OCI-LY3 (cell line): Measurements from ENCODE around the gene CTSL.

Source experiments
- H2AFZ ChIP-seq: fragments of 200-600, 300-600 bp; shearing (Covaris generic); 2 replicates; pipeline ENCODE4 v1.6.0; 2014; ENCODE audit warnings: antibody characterized with exemption, low read depth, low read length
- H3K27ac ChIP-seq: fragments of 200-600, 300-600 bp; sonication (generic); 2 replicates; pipeline ENCODE4 v1.5.1; 2014; ENCODE audit warnings: mild to moderate bottlenecking, low read length, moderate library complexity, mixed read lengths
- H3K27me3 ChIP-seq: fragments of 200-600, 300-600 bp; sonication (generic); 2 replicates; pipeline ENCODE4 v1.6.1; 2014; ENCODE audit warnings: low read depth, low read length, mixed read lengths
- H3K36me3 ChIP-seq: fragments of 200-600, 300-600 bp; sonication (generic); replicated peaks from 2 replicates; pipeline ENCODE3; 2014; ENCODE audit warnings: low read depth, low read length, mixed read lengths
- H3K4me1 ChIP-seq: fragments of 300-600, 200-600 bp; sonication (generic); 2 replicates; pipeline ENCODE4 v1.6.1; 2014; ENCODE audit warnings: low read length, mixed read lengths
- H3K4me2 ChIP-seq: fragments of 200-600, 300-600 bp; sonication (generic); 2 replicates; pipeline ENCODE4 v1.6.1; 2014; ENCODE audit warnings: low read length, mixed read lengths
- H3K4me3 ChIP-seq: fragments of 300-600, 200-600 bp; sonication (generic); 2 replicates; pipeline ENCODE4 v1.5.1; 2014; ENCODE audit warnings: antibody characterized with exemption, mild to moderate bottlenecking, low read length, moderate library complexity
- H3K79me2 ChIP-seq: fragments of 300-600, 200-600 bp; shearing (Covaris generic); 2 replicates; pipeline ENCODE4 v1.6.1; 2014; ENCODE audit warnings: mild to moderate bottlenecking, low read length, mixed read lengths
- H3K9ac ChIP-seq: fragments of 300-600, 200-600 bp; shearing (Covaris generic); 2 replicates; pipeline ENCODE4 v1.6.0; 2014; ENCODE audit warnings: mild to moderate bottlenecking, low read length, moderate library complexity
- H3K9me3 ChIP-seq: fragments of 200-600, 300-600 bp; shearing (Covaris generic); 2 replicates; pipeline ENCODE4 v1.6.1; 2014; ENCODE audit warnings: low read length, mixed read lengths; ENCODE audit not compliant: insufficient read depth
- H4K20me1 ChIP-seq: fragments of 200-600, 300-600 bp; sonication (generic); 2 replicates; pipeline ENCODE4 v1.6.1; 2016; ENCODE audit warnings: low read length, mixed read lengths; ENCODE audit not compliant: insufficient read depth
- EZH2phosphoT487 ChIP-seq: fragments of 200-600 bp; shearing (Covaris generic); IDR thresholded peaks from 2 replicates; pipeline ENCODE4 v1.6.1; 2018; ENCODE audit warnings: antibody characterized with exemption, mixed run types, low read depth
- TF ChIP-seq, protein P1 (sequence below): fragments of 200-600, 300-600 bp; sonication (generic); IDR thresholded peaks from 2 replicates; pipeline ENCODE4 v1.5.1; 2014; ENCODE audit warnings: antibody characterized with exemption, low read length, low read depth

Gene CTSL

DNA sequence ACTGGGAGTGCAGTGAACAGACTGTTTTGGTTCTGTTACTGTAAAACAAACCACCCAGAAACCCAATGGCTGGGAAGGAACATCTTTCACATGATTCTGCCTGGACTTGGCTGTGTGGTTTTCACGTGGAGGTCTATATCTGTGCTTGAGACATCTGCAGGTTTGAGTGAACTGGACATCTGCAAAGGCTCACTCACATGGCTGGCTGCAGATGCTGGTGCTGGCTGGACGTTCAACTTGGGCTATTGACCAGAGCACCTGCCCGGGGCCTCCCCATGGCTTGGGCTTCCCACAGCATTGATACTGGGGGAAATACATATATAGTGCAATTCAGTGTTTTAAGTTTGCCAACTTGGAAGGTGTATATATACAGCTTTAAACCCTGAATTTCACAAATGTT is 6.8 kb downstream of the CTSL start:
- no peak overlapping the region for H3K4me2 ChIP-seq
- no peak overlapping the region for H3K4me3 ChIP-seq
- TF ChIP-seq, protein P1, sequence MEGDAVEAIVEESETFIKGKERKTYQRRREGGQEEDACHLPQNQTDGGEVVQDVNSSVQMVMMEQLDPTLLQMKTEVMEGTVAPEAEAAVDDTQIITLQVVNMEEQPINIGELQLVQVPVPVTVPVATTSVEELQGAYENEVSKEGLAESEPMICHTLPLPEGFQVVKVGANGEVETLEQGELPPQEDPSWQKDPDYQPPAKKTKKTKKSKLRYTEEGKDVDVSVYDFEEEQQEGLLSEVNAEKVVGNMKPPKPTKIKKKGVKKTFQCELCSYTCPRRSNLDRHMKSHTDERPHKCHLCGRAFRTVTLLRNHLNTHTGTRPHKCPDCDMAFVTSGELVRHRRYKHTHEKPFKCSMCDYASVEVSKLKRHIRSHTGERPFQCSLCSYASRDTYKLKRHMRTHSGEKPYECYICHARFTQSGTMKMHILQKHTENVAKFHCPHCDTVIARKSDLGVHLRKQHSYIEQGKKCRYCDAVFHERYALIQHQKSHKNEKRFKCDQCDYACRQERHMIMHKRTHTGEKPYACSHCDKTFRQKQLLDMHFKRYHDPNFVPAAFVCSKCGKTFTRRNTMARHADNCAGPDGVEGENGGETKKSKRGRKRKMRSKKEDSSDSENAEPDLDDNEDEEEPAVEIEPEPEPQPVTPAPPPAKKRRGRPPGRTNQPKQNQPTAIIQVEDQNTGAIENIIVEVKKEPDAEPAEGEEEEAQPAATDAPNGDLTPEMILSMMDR, result no peak
- no peak for TF ChIP-seq EZH2phosphoT487
- H3K4me1 ChIP-seq, result no peaks in the 10 kb centered on the region
- no peaks in the 10 kb centered on the region for H3K9me3 ChIP-seq
- H3K79me2 ChIP-seq, result no peaks in the 10 kb centered on the region
- no peak overlapping the region for H3K27ac ChIP-seq
- H4K20me1 ChIP-seq, result no peaks in the 10 kb centered on the region
- H2AFZ ChIP-seq, result no peak overlapping the region
- H3K36me3 ChIP-seq, result no peaks in the 10 kb centered on the region
- no peak overlapping the region for H3K9ac ChIP-seq
- no peaks in the 10 kb centered on the region for H3K27me3 ChIP-seq

- H3K4me1 ChIP-seq, result no peaks in the 10 kb centered on the region
- no peaks in the 10 kb centered on the region for H3K27me3 ChIP-seq
- no peaks in the 10 kb centered on the region for H3K79me2 ChIP-seq
- no peak overlapping the region for H3K4me3 ChIP-seq
- no peak overlapping the region for H3K9ac ChIP-seq
- TF ChIP-seq, protein P1, result no peak
- TF ChIP-seq EZH2phosphoT487, result no peak
- no peaks in the 10 kb centered on the region for H3K9me3 ChIP-seq
- no peak overlapping the region for H3K4me2 ChIP-seq
- no peaks in the 10 kb centered on the region for H3K36me3 ChIP-seq
- H2AFZ ChIP-seq, result no peak overlapping the region
- no peak overlapping the region for H3K27ac ChIP-seq
- H4K20me1 ChIP-seq, result no peaks in the 10 kb centered on the region
Observed at GRCh38 chr9:87733273-87734052, 7.5 kb downstream of the CTSL start.

GRCh38 chr9:87734106-87734505 is 8.2 kb downstream of the CTSL start:
- Histone ChIP-seq H3K4me1 (no peaks in the 10 kb centered on the region), H3K27me3 (no peaks in the 10 kb centered on the region), H3K4me3 (no peak overlapping the region), H3K4me2 (no peak overlapping the region), H3K79me2 (no peaks in the 10 kb centered on the region), H2AFZ (no peak overlapping the region), H3K9ac (no peak overlapping the region), H3K36me3 (no peaks in the 10 kb centered on the region), H3K27ac (no peak overlapping the region), H3K9me3 (no peaks in the 10 kb centered on the region), H4K20me1 (no peaks in the 10 kb centered on the region)
- TF ChIP-seq EZH2phosphoT487, result no peak
- TF ChIP-seq, protein P1, result no peak

DNA sequence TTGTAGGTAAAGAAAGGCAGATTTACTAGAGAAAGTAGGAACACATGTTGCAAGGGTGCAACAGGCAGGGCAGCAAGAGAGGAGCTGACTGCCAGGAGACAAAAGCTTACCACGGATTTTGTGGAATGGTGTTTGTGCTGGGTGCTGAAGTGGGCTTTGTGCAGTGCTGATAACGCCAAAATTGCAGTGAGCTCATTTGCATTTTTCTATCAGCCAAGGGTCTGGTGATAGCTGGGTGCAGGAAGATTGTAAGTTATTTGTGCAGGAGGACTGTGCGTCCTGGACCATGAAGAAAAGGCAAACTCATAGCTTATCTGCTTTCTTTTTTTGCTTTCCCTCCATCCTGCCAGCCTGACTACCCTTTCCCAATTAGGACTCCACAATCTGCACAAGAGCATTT is 13.6 kb downstream of the CTSL start:
- no peaks in the 10 kb centered on the region for H3K79me2 ChIP-seq
- no peak overlapping the region for H3K9ac ChIP-seq
- no peaks in the 10 kb centered on the region for H3K9me3 ChIP-seq
- no peak overlapping the region for H3K4me2 ChIP-seq
- no peak for TF ChIP-seq EZH2phosphoT487
- TF ChIP-seq, protein P1, result no peak
- no peak overlapping the region for H3K4me3 ChIP-seq
- H3K4me1 ChIP-seq, result no peaks in the 10 kb centered on the region
- no peak overlapping the region for H3K27ac ChIP-seq
- H3K27me3 ChIP-seq, result no peaks in the 10 kb centered on the region
- no peaks in the 10 kb centered on the region for H4K20me1 ChIP-seq
- H3K36me3 ChIP-seq, result no peaks in the 10 kb centered on the region
- H2AFZ ChIP-seq, result no peak overlapping the region
